Measurements from ENCODE around the gene CTNNA2. TPM values are rescaled to one million over a fixed set of nuclear protein-coding genes. Genes with fewer than 3 reads are reported as not detected.
A peak's percentile ranks its signal among the peaks of the same experiment; 100 is the strongest.

CTNNA2 gene
- polyA plus RNA-seq, 4 donors = 3.9 to 4.6 (median 4.3) TPM

- no peak for DNase-seq (ENCODE audit: low read depth in 4 of 4, low spot score in 3 of 4)
Observed at GRCh38 chr2:80244905-80245584, 732.2 kb downstream of the CTNNA2 start.

- no peak for DNase-seq (ENCODE audit: low read depth in 4 of 4, low spot score in 3 of 4)
Observed at GRCh38 chr2:80246534-80246933, 733.7 kb downstream of the CTNNA2 start.

GRCh38 chr2:80247339-80247738 lies 734.5 kb downstream of the CTNNA2 start:
- no peak for DNase-seq (ENCODE audit: low read depth in 4 of 4, low spot score in 3 of 4)

- no peak for DNase-seq (ENCODE audit: low read depth in 4 of 4, low spot score in 3 of 4)
Observed at GRCh38 chr2:80248146-80248545, 735.3 kb downstream of the CTNNA2 start.

GRCh38 chr2:80252294-80252986 lies 739.6 kb downstream of the CTNNA2 start:
- DNase-seq (ENCODE audit: low read depth in 4 of 4, low spot score in 3 of 4) = peak in 1 of 4 donors; percentile 10

GRCh38 chr2:80255918-80256781 lies 743.3 kb downstream of the CTNNA2 start:
- no peak for DNase-seq (ENCODE audit: low read depth in 4 of 4, low spot score in 3 of 4)

GRCh38 chr2:80256782-80257167 lies 743.9 kb downstream of the CTNNA2 start:
- DNase-seq (ENCODE audit: low read depth in 4 of 4, low spot score in 3 of 4) = no peak

- DNase-seq (ENCODE audit: low read depth in 4 of 4, low spot score in 3 of 4) = no peak
Observed at GRCh38 chr2:80257450-80257849, 744.6 kb downstream of the CTNNA2 start.

- no peak for DNase-seq (ENCODE audit: low read depth in 4 of 4, low spot score in 3 of 4)
Observed at GRCh38 chr2:80258341-80258740, 745.5 kb downstream of the CTNNA2 start.

- DNase-seq (ENCODE audit: low read depth in 4 of 4, low spot score in 3 of 4) = no peak
Observed at GRCh38 chr2:80258793-80259192, 745.9 kb downstream of the CTNNA2 start.

GRCh38 chr2:80259292-80259691 lies 746.4 kb downstream of the CTNNA2 start:
- no peak for DNase-seq (ENCODE audit: low read depth in 4 of 4, low spot score in 3 of 4)

GRCh38 chr2:80266231-80266630 lies 753.4 kb downstream of the CTNNA2 start:
- DNase-seq (ENCODE audit: low read depth in 4 of 4, low spot score in 3 of 4) = no peak

GRCh38 chr2:80269806-80270205 lies 757.0 kb downstream of the CTNNA2 start:
- no peak for DNase-seq (ENCODE audit: low read depth in 4 of 4, low spot score in 3 of 4)

- DNase-seq (ENCODE audit: low read depth in 4 of 4, low spot score in 3 of 4) = no peak
Observed at GRCh38 chr2:80280598-80280997, 767.7 kb downstream of the CTNNA2 start.

GRCh38 chr2:80281049-80281448 lies 768.2 kb downstream of the CTNNA2 start:
- DNase-seq (ENCODE audit: low read depth in 4 of 4, low spot score in 3 of 4) = no peak

GRCh38 chr2:80288576-80288975 lies 775.7 kb downstream of the CTNNA2 start:
- DNase-seq (ENCODE audit: low read depth in 4 of 4, low spot score in 3 of 4) = no peak

GRCh38 chr2:80291656-80292055 lies 778.8 kb downstream of the CTNNA2 start:
- DNase-seq (ENCODE audit: low read depth in 4 of 4, low spot score in 3 of 4) = no peak

- DNase-seq (ENCODE audit: low read depth in 4 of 4, low spot score in 3 of 4) = no peak
Observed at GRCh38 chr2:80292474-80292873, 779.6 kb downstream of the CTNNA2 start.

GRCh38 chr2:80293039-80293438 lies 780.2 kb downstream of the CTNNA2 start:
- no peak for DNase-seq (ENCODE audit: low read depth in 4 of 4, low spot score in 3 of 4)

- DNase-seq (ENCODE audit: low read depth in 4 of 4, low spot score in 3 of 4) = no peak
Observed at GRCh38 chr2:80298954-80299353, 786.1 kb downstream of the CTNNA2 start.

GRCh38 chr2:80299661-80300060 lies 786.8 kb downstream of the CTNNA2 start:
- no peak for DNase-seq (ENCODE audit: low read depth in 4 of 4, low spot score in 3 of 4)

Measured in right renal pelvis (tissue), 4 donors.